ENCODE results near the gene NMNAT2.

DNA sequence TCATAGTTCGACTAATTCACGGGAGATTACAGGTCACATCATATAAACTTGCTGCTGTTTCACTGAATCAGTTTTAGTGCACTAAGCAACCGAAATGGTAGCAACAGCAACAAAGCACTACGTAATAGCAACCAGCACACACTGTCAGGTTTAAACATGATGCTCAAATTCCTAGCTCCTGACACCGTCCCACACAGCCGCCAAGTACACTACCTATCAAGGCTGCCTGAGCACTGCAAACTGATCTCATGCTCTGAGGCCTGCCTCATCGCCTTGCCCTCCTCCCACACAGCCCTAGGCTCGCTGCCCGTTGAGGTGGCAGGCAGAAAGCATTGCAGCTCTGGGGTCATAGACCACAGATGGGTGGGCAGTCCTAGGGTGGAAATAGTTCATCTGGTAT, 219.7 kb downstream of the NMNAT2 start:
- no peak for TF ChIP-seq TAF1 (IDR thresholded peaks at IDR 0.05; ENCODE audit: low read depth)
- no peak for TF ChIP-seq TCF12 (IDR thresholded peaks at IDR 0.05; ENCODE audit: low read depth)

Measured in Ishikawa (cell line).